HG02885 (cell line): ENCODE data around the gene TRABD2B.

Source experiments
- ATAC-seq: cut with Tn5 transposase; IDR thresholded peaks from one replicate; pipeline ENCODE4 v1.9.1; 2021; ENCODE audit warnings: mild to moderate bottlenecking; ENCODE audit not compliant: unreplicated experiment, poor library complexity

Gene TRABD2B

DNA sequence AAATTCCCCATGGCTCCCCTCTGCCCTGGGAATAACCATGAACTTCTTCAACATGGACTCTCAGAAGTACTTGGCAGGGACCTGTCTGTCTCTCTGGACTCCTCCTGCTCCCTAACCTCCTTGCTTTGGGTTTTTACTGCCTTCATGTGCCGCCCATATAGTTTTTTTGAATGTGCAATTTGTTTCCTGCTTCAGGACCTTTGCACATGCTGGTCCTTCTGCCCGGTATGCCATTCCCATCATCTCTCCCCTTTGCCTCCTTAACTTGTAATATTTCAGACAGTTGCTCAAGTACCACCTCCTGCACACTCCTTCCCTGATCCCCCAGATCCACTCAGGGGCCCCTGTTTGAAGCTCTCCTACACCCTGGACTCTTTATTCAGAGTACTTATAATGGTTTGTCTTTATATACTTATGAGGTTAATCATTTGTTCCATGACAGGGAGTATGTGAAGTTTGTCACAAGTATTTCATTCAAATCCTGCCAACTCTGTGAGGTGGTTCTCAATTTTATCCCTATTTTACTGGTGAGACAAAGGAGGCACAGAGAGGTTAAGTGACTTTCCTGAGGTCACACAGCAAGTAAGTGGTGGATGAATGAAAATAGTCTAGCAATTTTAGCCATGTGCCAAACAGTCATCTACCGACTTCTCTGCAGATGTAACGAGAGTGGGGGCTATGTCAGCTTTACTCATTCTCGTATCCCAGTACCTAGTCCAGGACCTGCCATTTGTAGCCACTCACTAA is 180.7 kb downstream of the TRABD2B start:
- ATAC-seq = no peak

DNA sequence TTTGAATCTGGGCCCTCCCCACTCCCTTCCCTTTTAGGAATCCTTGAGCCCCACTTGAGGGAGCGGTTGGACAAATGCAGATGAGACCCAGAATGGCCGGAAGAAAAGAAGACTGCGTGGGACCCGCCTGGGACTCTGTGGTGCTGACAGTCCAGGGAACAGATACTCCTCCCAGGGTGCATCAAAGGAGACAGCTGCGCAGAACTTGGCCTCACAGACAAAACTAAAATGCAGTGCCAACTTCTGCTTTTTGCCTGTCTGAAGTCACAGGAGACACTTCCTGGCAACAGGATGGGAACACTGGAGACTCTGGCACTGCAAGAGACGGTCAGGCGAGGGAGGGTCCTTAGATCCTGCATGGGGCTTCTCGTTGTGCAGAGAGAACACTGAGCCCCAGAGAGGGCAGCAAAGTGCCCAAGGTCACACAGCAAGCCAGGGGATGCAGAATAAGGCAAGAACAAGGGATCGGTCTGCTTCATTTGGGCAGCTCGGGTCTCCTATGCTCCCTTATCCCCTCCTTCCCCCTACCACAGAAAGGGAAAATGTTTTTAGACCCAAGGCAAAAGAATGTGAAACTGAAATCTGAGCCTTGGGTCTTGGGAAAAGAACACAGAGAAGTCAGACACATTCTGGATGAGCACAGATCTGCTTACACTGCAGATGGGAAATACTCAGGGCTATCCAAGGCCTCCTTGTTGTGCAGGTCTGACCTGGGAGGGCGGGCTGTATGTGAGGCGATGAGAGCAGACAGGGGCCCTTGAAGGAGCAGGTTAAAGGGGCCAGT is 182.4 kb downstream of the TRABD2B start:
- no peak for ATAC-seq

DNA sequence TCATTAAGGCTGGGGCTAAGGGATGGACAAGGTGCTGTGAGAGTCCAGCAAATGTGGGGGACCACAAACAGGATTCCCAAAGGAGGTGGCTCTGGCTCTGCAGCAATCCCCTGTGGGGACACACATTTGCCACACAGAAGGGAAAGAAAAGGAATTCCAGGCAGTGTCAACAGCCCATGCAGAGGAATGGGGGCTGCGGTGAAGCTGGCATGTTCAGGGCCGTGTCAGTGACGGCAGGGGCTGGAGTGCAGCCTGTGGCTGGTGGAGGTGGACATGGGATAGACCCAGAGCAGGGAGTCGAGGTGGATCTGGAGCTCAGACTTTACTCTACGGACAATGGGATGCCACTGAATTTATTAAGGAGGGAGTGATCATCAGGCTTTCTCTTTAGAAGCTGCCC is 183.2 kb downstream of the TRABD2B start:
- ATAC-seq = no peak

DNA sequence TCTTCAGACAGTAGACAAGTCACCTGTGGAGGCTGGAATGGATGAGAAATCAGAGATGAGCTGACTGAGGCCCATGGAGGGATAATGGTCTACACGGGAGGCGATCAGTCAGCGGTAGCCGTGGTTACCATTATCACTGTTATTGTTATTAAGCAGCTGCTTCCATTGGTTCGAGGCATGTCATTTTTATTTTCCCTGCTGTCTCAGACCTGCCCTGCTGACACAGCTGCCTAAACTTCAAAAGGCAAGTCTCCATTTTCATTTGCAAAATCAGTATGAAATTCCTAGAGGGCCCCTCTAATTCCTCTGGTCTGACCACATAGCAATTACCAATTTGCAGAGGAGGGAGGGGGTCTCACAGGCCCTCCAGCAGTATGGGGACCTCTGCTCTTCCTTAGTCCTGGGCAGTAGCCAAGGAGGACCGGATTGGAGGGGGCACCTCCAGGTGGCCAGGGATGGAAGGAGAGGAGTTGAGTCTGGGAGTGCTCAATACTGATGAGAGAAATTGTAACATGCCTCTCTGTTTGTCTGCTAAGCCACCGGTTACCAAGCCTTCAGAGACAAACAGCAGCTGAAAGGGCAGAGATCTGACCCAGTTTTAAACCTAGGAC is 184.2 kb downstream of the TRABD2B start:
- ATAC-seq = no peak

DNA sequence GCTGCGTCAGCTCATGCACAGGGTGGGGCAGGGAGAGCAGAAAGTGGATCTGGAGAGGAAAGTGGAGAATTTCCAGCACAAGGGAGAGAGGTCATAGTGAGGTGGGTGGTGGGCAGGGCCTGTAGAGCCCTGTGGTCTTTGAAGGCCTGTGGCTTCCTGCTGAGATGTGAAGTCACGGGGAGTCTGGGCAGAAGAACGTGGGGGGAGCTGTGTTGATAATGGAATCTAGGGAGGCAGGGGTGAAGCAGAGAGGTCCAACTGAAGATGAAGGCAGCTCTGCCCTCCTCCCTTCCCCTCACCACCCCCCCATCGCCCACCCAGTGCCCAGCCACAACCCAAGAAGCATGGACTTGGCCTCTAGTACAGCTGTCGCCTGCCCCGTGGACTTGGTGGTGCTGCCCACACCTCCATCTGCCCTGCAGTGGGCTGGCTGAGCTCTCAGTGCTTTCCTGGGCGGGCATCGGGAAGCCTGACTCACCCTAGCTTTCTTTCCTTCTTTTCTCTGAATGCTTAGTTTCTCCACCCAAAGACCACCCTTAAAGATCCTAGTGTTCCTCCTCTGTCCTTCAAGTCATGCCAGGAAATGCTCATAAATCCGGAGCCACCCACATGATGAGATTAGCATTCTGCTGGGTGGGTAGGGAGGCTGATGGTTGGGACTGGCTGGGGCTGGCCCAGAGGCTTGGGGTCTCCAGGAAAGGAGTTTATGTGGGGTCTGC is 186.1 kb downstream of the TRABD2B start:
- ATAC-seq = no peak

DNA sequence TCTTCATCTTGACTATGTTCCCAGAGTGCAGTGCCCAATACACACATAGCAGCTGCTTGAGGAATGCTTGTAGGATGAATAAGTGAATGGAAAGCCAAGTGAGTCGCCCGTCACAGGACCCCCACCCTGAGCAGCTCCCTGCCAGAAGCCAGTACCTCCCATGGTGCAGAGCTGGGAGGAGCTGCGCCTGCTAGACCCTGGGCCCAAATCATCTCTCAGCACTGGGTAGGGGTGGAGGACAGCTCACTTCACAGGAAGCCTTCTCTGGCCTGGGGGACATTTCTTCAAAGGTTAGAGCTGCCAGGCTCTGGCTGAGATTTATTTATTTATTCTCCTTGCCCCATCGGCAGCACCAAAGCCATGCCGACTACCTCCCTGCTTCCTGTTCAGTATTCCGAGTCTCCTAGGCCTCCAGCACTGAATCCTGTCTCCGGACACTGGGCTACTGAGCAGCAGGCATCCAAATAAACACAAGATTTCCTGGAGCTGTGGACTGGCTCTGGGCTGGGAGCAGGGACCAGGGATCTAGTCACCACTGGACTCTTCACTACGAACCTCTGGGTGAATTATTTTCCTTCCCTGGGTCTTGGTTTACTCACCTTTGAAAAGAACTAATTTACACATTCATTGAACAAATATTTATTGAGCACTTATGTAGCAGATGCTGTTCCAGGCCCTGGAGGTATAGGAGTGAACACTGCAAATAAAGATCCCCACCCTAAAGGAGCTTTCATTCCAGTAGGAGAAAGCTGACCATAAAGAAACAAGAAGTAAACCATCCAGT is 187.7 kb downstream of the TRABD2B start:
- no peak for ATAC-seq

DNA sequence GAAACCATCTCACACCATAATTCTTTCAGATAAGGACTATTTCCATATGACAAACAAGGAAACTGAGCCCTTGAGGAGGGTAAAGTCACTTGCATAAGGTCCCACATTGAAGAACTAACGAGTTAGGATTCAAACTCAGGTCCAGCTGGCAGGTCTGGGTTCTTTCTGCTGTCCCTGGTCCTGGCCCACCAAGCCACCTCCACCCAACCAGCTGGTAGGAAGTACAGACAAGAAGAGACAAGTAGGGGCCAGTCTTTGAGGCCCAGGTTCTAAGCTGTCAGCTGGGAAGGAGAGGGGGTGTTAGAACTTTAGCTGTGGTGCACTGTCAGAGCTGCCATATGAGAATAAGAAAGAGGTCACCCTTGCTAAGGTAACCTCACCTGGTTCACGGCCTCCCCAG is 188.6 kb downstream of the TRABD2B start:
- ATAC-seq = no peak

DNA sequence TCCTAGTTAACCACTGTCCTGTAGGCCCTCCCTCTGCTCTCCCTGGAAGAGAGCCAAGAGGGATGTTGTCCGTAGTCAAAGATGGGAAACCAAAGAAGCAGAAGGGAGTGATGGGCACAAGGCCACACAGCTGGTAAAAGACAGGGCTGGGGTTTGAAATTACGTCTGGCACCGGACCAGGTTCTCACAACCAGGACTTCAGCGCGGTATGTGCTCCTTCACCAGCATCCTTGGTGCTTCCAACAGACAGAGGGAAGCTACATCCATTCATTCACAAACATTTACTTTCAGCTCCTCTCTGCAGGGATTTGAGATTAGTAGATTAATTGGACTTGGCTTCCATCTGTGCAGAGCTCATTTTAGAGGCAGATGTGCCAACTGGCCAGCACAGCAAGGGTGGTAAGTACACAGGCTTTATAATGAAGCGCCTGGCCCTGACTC is 191.2 kb downstream of the TRABD2B start:
- ATAC-seq = no peak

DNA sequence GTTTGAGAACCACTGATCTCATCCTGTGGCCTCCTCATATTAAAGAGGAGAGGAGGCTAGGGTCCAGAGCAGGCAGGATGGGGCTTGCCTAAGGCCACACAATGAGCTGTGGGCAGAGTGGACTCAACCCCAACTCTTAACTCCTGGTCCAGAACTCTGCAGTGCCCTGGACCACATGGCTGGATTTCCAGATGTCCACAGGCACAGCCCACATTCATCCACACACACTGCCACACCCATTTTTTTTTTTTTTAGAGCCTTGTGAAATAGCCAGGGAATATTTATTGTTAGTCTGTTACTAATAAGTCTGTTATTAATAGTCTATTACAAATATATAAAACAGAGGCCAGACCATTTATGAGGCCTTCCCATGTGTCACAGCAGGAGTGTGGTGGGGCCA is 192.2 kb downstream of the TRABD2B start:
- ATAC-seq = no peak

DNA sequence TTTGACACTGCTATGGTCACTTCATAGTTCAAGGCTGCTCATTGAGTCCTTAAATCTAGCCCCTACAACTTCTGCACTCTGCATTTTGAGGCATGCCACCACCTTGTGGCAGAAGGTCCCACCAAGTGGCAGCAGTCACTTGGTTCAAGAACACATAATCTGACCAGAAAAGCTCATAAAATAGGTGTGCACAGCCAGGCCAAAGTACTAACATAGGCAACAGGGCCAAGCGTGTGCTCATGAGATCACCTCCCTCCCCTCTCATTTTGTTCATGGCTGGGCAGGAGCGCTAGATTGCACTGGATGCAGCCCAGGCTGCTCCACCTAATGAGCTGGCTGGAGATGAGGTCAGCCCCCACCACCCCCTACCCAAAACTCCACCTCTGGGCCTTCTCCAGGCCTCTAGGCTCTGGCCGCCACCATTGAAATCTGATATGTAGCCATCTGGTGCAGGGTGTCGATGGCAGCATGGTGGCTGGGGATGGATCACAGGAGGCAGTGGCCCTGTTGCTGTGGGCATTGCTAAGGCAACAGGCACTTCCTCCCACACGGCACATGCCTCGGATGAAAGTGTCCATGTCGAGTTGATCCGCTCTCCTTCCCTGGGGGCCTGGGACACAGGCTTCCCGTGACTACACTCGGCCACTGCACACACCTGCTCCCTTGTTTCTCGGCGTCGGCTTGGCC is 193.2 kb downstream of the TRABD2B start:
- no peak for ATAC-seq

DNA sequence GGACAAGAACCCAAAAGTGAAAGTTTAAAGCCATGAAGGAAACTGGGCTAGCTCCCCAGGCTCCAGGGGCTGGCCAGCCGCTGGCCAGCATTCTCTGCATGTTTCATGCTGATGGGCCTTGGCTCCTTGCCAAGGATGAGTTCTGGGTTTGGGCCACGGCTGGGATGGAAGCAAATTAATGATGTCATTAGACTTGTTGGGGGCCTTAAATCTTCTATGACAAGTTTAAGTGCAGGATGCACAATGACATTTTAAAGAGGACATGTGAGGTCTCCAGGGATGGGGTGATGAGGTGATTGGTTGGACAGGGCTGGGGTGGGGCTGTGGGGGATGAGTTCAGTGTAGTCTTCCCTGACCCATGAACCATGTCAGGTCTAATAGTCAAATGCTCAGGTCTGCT is 199.6 kb downstream of the TRABD2B start:
- no peak for ATAC-seq

DNA sequence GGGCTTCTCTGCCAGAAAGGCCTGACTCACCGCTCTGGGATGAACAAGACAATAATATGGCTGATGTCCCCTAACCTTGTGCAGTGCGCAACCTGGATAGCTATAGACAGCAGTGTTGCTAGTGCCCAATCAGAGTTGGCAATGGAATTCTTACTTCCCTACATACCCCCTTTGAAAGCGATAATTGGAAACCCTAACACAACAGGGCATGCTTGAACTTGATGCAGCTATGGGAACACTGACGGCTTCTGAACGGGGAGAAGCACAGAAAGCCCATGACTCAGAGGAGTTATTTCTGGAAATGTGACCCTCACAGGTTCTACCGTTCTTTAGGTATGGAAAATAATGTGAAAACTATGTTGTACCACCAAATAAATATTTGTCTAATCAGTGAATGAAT is 200.6 kb downstream of the TRABD2B start:
- no peak for ATAC-seq

DNA sequence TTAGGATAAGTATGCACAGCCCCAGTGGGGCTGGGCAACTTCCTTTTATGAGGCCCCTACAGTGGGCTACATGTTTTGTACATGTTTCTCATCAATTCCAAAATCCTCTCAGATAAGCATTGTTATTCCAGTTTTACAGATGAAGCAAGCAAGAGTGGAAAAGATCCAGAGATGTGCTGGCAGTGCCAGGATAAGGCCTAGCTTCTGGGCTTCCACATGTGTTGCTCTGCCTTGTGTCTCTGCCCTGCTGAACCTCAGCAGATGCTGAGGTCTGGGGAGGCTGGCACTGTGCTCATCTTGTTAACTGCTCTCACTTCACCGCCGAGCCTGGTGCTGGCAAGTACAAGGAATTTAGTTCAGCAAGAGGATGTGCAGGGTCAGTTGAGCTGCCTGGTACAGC is 202.1 kb downstream of the TRABD2B start:
- no peak for ATAC-seq

DNA sequence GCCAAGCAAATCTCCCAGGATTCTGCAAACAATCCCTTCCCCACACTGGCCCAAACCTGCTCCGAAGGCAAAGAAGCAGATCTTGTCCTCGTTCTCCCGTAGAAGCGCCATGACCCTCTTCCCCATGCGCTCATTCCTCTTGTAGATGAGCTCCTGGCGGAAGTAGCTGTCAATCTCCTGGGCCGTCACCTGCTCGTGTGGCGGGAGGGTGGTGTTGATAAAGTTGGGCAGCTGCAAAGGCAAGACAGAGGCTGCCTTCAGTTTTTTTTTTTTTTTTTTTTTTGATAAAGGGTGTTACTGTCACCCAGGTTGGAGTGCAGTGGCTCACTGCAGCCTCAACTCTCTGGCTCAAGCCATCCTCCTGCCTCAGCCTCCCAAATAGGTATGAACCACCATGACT is 202.7 kb downstream of the TRABD2B start:
- ATAC-seq = no peak

DNA sequence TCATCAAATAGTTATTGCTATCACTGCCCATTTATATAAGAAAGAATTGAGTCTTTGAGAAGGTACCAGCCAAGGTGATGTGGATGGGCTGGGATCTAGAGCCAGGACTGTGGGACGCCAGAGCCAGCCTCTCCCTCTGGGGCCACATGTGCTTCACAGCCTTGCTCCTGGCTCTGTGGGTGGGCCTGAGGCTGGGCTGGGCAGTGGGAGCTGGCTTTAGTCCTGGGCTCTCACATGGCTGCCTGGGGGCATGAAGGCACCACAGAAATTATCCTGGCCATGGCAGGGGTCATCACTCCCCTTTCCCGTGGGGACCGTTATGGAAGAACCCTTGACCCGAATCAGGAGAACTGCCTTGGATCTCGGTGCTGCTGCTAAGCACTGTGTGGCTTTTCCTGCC is 203.1 kb downstream of the TRABD2B start:
- no peak for ATAC-seq

DNA sequence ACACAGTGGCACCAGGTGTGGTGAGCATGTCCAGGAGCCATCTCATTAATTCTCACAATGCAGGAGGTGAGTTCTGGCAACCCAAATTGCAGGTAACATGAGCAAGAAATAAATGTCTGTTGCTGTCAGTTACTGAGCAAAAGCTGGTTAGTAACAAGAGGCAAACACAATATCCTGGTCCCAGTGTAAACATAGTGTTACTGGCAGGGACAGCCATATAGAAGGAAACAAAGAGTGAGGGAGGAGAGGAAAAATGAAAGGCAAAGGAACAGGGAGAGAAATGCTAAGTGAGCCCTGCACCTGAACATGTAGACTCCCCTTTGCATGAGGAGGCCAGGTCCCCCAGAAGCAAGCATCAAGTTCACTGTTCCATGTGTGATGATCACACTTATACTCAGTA is 203.6 kb downstream of the TRABD2B start:
- ATAC-seq = no peak

DNA sequence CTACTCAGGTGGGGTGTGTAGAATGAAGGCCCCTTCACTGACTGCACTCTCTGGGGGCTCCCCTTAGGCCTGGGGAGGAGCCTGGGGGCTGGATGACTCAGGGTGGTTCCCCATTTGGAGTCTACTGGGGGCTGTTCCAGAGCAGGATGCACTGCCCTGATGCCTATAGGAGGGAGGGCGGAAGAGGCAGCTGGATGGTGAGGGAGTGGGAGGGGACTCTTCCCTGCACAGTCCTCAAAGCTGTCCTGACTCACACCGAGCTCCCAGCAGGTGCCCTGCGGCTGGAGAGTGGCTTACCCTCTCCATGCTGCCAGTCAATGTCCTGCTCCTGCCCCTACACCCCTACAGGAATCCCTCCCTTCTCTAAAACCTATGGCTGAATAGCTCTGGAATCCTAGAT is 204.4 kb downstream of the TRABD2B start:
- no peak for ATAC-seq

DNA sequence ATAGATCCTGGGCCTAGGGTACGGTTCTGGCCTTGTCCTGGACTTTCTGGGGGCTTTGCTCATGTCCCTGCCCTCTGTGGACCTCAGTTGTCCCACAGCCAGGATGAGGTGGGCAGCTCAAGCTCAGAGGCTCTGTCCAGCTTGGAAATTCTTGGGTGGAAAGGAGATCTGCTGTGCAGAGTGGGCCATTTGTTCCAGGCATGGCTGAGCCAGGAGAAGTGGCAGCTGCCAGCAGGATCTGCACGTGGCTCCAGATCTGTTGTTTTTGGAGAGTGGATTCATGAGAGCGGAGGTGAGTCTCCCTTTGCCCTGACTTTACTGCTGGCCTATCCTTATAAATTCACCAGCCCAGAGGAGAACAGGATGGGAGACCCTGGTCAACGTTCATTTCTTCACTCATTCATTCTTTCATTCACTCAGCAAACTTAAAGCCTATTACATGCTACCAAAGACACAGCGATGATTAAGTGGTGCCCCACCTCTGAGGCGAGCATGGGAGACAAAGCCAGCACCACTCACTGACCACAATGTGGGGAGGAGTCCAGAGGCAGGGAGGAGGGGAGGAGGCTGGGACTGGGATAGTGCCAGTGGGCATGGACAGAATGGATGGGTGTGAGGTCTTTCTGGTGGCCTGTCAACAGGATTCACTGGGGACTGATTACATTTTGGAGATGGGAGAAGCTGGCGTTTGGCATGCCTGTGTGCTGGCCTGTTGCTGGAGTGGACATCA is 205.1 kb downstream of the TRABD2B start:
- ATAC-seq = no peak

DNA sequence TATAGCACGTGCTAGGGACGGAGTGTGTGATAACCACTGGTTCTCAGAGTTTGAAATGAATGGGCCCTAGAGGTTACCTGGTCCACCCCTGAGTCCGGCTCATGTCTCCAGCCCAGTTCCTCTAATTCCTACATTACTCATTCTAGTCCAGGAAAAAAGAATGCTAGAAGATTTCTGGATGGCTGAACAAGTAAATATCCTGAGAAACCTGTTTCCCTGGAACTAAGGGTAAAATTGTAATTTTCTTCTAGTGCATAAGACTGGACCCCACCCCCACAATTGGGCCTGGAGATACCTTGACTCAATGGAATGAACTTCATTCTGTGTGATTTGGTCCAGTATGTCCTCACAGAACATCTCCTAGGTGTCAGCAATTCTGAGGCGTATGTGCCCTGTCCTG is 208.4 kb downstream of the TRABD2B start:
- no peak for ATAC-seq
